Panc1 (cell line): ENCODE measurements around the gene PVALB.

Experiments used
- POLR2AphosphoS5 ChIP-seq: IDR thresholded peaks from 2 replicates; pipeline ENCODE4 v1.6.1; 2012; ENCODE audit warnings: mild to moderate bottlenecking, low read depth, low read length, moderate library complexity
- TCF7L2 ChIP-seq: IDR thresholded peaks from 2 replicates; pipeline ENCODE4 v1.6.1; 2011; ENCODE audit warnings: mild to moderate bottlenecking, low read depth, low read length, inconsistent platforms
- TF ChIP-seq, protein P1 (sequence below): fragments of 450-650 bp; IDR thresholded peaks from 2 replicates; pipeline ENCODE4 v1.5.1; 2017; ENCODE audit warnings: mild to moderate bottlenecking
- TF ChIP-seq, protein P2 (sequence below), 2 experiments: IDR thresholded peaks; 2 replicates each; pipeline ENCODE4 v1.6.1; 2011 to 2012; ENCODE audit warnings: low read depth in 2 of 2, control low read depth in 1 of 2, low read length in 1 of 2, mild to moderate bottlenecking in 1 of 2, moderate library complexity in 1 of 2; ENCODE audit not compliant: insufficient read depth in 1 of 2

DNA sequence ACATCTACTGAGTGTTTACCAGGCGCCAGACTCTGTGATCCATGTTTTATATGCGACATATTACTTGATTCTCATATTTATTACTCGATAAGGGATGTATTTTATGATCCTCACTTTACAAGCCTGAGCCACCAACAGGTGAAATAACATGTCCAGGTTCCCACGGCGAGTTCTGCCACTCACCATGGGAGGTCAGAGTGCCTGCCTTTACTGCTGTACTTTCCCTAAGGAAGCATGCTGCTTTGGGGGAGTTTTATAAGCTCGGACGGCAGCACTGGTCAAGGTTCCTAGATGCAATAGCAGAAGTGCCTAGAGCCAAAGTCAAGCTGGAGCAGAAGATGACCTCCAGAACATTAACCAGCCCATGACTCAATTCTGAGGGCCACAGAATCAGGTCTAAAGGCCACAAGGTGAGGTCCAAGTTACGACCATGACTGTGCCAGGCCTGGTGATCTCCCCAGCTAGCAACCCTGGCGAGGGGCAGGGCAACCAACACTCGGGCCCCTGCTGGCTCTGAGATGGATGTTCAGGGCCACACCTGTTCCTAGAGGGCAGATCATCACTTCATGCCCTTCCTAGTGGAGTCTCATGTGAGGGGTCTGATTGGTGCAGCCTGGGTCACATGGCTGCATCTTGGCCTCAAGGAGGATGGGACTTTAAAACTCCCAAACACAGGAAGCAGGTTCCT, 55.1 kb downstream of the PVALB start:
- TF ChIP-seq, protein P1, sequence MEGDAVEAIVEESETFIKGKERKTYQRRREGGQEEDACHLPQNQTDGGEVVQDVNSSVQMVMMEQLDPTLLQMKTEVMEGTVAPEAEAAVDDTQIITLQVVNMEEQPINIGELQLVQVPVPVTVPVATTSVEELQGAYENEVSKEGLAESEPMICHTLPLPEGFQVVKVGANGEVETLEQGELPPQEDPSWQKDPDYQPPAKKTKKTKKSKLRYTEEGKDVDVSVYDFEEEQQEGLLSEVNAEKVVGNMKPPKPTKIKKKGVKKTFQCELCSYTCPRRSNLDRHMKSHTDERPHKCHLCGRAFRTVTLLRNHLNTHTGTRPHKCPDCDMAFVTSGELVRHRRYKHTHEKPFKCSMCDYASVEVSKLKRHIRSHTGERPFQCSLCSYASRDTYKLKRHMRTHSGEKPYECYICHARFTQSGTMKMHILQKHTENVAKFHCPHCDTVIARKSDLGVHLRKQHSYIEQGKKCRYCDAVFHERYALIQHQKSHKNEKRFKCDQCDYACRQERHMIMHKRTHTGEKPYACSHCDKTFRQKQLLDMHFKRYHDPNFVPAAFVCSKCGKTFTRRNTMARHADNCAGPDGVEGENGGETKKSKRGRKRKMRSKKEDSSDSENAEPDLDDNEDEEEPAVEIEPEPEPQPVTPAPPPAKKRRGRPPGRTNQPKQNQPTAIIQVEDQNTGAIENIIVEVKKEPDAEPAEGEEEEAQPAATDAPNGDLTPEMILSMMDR = no peak
- TF ChIP-seq POLR2AphosphoS5 = no peak
- TF ChIP-seq, protein P2, sequence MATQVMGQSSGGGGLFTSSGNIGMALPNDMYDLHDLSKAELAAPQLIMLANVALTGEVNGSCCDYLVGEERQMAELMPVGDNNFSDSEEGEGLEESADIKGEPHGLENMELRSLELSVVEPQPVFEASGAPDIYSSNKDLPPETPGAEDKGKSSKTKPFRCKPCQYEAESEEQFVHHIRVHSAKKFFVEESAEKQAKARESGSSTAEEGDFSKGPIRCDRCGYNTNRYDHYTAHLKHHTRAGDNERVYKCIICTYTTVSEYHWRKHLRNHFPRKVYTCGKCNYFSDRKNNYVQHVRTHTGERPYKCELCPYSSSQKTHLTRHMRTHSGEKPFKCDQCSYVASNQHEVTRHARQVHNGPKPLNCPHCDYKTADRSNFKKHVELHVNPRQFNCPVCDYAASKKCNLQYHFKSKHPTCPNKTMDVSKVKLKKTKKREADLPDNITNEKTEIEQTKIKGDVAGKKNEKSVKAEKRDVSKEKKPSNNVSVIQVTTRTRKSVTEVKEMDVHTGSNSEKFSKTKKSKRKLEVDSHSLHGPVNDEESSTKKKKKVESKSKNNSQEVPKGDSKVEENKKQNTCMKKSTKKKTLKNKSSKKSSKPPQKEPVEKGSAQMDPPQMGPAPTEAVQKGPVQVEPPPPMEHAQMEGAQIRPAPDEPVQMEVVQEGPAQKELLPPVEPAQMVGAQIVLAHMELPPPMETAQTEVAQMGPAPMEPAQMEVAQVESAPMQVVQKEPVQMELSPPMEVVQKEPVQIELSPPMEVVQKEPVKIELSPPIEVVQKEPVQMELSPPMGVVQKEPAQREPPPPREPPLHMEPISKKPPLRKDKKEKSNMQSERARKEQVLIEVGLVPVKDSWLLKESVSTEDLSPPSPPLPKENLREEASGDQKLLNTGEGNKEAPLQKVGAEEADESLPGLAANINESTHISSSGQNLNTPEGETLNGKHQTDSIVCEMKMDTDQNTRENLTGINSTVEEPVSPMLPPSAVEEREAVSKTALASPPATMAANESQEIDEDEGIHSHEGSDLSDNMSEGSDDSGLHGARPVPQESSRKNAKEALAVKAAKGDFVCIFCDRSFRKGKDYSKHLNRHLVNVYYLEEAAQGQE (IDR thresholded peaks at IDR 0.05; ENCODE audit: insufficient read depth in 1 of 2, low read depth in 2 of 2, low read length in 1 of 2) = no peak
- no peak for TF ChIP-seq TCF7L2
